WERI-Rb-1 (cell line): ENCODE results near the gene BRD7.
A peak's percentile ranks its signal among the peaks of the same experiment; 100 is the strongest.

Experiments used
- DNase-seq: peaks from one replicate; pipeline ENCODE4 v3.0.0-alpha.2; 2020
- H3K27ac ChIP-seq: fragments of 250-450 bp; sonication (Bioruptor Pico); 2 replicates; pipeline ENCODE4 v1.5.1; 2020; ENCODE audit warnings: mild to moderate bottlenecking, moderate library complexity
- H3K27me3 ChIP-seq: fragments of 250-450 bp; sonication (Bioruptor Pico); 2 replicates; pipeline ENCODE4 v1.5.1; 2021; ENCODE audit warnings: mild to moderate bottlenecking, low read depth, moderate library complexity; ENCODE audit not compliant: insufficient read depth, severe bottlenecking
- H3K36me3 ChIP-seq: fragments of 250-450 bp; sonication (Bioruptor Pico); 2 replicates; pipeline ENCODE4 v1.5.1; 2020; ENCODE audit warnings: mild to moderate bottlenecking, moderate library complexity
- H3K4me3 ChIP-seq: 2 replicates; pipeline ENCODE4 v1.5.1; 2011; ENCODE audit warnings: low read depth, mild to moderate bottlenecking, control low read depth, low read length
- H3K9me3 ChIP-seq: fragments of 250-450 bp; sonication (Bioruptor Pico); 2 replicates; pipeline ENCODE4 v1.5.1; 2021; ENCODE audit warnings: mild to moderate bottlenecking, moderate library complexity; ENCODE audit not compliant: severe bottlenecking
- TF ChIP-seq, protein P1 (sequence below): IDR thresholded peaks from 2 replicates; pipeline ENCODE4 v1.5.1; 2011; ENCODE audit warnings: low read depth, mild to moderate bottlenecking, control low read depth, inconsistent platforms, low read length

Gene BRD7

DNA sequence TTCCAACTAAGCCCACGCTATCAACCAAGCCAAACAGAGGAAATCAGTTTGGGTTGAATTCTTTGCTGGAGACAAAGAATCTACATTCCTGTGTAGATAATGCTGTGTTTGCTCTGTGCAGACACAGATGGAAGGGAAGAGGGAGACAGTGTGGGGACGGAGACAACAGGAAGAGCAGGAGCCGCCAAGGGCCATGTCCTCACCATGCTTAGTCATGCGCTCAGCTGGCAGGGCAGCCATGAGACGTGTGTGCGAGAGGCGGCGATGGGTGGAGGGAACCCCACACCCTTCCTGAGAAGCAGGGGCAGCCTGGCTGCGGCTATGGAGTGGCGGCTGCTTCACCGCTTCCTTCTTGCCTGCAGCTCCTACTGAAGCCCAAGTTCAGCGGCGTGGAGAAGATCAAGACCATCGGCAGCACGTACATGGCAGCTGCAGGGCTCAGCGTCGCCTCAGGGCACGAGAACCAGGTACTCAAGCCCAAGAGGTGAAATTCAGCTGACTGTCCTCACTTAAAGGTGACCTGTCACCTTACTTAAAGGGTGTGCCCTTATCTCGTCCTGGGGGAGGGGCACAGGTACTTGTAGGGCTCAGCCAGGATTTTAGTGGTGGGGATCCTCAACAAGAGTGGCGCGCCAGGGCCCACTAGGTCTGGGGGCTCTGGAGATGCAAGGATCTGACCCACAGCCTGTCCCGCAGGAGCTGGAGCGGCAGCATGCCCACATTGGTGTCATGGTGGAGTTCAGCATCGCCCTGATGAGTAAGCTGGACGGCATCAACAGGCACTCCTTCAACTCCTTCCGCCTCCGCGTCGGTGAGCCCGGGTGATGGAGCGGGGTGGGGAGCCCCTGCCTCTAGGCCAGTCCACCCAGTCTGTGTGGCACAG lies 55.0 kb downstream of the BRD7 start:
- H3K9me3 ChIP-seq: no peaks in the 10 kb centered on the region
- H3K27me3 ChIP-seq: no peaks in the 10 kb centered on the region
- DNase-seq: no peak
- no peak overlapping the region for H3K4me3 ChIP-seq
- TF ChIP-seq, protein P1, sequence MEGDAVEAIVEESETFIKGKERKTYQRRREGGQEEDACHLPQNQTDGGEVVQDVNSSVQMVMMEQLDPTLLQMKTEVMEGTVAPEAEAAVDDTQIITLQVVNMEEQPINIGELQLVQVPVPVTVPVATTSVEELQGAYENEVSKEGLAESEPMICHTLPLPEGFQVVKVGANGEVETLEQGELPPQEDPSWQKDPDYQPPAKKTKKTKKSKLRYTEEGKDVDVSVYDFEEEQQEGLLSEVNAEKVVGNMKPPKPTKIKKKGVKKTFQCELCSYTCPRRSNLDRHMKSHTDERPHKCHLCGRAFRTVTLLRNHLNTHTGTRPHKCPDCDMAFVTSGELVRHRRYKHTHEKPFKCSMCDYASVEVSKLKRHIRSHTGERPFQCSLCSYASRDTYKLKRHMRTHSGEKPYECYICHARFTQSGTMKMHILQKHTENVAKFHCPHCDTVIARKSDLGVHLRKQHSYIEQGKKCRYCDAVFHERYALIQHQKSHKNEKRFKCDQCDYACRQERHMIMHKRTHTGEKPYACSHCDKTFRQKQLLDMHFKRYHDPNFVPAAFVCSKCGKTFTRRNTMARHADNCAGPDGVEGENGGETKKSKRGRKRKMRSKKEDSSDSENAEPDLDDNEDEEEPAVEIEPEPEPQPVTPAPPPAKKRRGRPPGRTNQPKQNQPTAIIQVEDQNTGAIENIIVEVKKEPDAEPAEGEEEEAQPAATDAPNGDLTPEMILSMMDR: no peak
- no peak overlapping the region for H3K27ac ChIP-seq
- peaks cover 62% of the 10 kb centered on the region for H3K36me3 ChIP-seq

DNA sequence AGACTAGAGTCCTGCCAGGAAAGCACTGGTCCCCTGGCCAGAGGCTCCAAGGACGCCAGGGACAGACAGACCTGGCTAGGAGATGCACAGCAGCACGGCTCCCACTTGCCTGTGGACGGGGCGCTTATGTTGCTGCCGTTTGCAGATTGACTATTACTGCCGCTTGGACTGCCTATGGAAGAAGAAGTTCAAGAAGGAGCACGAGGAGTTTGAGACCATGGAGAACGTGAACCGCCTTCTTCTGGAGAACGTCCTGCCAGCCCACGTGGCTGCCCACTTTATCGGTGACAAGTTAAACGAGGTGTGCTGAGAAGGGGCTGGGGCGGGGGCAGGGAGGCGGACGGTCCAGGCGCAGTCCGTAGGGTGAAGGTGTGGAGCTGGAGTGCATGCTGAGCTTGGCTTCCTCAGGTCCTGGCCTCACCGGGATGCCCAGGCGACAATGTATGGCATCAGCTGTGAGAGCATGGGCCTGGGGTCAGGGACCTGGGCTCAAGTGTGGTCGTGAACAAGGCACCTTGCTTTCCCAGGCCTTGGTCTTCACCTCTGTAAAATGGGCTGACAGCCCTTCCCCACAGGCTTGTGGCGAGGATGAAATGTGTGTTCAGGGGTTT lies 56.8 kb downstream of the BRD7 start:
- Histone ChIP-seq H3K9me3 (no peaks in the 10 kb centered on the region), H3K36me3 (peaks cover 45% of the 10 kb centered on the region), H3K27me3 (no peaks in the 10 kb centered on the region), H3K4me3 (no peak overlapping the region), H3K27ac (no peak overlapping the region)
- no peak for DNase-seq
- TF ChIP-seq, protein P1: no peak

DNA sequence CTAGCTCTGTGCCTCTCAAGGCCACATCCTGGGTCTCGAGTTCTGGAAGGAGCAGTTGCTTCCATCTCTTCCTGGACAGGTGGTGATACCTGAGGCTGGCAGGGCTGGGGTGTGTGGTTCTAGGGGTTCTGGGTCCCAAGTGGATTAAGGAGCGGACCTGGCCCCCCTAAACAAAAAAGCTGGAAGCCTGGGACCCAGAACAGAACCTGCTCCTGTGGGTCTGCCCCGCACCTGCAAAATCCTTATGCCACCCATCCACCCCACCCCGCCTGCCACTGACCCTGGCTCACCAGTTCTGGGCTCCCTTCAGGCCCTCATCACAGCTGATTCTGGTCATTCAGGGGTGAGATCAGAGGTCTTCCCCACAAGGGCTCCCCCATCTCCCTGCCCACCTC lies 57.7 kb downstream of the BRD7 start:
- Histone ChIP-seq H3K36me3 (peaks cover 37% of the 10 kb centered on the region), H3K9me3 (no peaks in the 10 kb centered on the region)
- TF ChIP-seq, protein P1: no peak

DNA sequence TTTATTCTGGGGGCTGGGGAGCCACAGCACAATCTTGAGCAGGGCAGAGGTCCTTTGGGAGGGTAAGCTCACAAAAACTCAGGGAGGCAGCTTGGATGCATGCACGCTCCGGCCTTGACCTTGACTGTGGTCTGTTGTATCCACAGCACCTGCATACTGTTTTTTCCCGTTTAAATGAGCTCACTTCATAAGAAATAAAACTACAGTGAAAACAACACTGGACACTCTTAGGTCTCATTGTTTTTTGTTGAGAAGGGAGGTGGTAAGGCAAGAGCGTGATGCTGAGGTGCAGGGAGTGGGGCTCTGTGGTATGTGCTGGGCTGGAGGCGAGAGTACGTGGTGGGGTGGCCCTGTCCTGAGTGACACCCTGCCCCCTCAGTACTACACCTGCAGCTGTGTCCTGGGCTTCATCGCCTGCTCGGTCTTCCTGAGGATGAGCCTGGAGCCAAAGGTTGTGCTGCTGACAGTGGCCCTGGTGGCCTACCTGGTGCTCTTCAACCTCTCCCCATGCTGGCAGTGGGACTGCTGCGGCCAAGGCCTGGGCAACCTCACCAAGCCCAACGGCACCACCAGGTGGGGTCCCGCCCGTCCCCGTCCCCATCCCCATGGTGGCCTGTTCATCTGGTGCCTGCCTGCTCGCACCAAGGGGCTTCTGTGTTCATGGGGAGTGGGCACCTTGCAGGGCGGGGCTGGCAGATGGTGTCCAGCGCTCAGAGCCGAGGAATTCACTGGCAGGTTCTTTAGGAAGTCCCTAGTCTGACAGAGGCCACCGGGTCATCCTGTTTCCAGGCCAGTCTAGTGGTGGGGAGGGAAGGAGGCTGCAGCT lies 58.3 kb downstream of the BRD7 start:
- DNase-seq: no peak
- Histone ChIP-seq H3K36me3 (peaks cover 31% of the 10 kb centered on the region), H3K27me3 (no peaks in the 10 kb centered on the region), H3K4me3 (no peak overlapping the region), H3K9me3 (no peaks in the 10 kb centered on the region), H3K27ac (peak overlapping the region; percentile 14; the same call in 1 of the 2 replicates)
- TF ChIP-seq, protein P1: 0 out of 2 replicates have a peak, but pooled peaks have one; percentile 6

More for the DNA sequence above, 57.7 kb downstream of the BRD7 start:
- no peak overlapping the region for H3K4me3 ChIP-seq
- H3K27me3 ChIP-seq: no peaks in the 10 kb centered on the region
- DNase-seq: no peak
- H3K27ac ChIP-seq: no peak overlapping the region

DNA sequence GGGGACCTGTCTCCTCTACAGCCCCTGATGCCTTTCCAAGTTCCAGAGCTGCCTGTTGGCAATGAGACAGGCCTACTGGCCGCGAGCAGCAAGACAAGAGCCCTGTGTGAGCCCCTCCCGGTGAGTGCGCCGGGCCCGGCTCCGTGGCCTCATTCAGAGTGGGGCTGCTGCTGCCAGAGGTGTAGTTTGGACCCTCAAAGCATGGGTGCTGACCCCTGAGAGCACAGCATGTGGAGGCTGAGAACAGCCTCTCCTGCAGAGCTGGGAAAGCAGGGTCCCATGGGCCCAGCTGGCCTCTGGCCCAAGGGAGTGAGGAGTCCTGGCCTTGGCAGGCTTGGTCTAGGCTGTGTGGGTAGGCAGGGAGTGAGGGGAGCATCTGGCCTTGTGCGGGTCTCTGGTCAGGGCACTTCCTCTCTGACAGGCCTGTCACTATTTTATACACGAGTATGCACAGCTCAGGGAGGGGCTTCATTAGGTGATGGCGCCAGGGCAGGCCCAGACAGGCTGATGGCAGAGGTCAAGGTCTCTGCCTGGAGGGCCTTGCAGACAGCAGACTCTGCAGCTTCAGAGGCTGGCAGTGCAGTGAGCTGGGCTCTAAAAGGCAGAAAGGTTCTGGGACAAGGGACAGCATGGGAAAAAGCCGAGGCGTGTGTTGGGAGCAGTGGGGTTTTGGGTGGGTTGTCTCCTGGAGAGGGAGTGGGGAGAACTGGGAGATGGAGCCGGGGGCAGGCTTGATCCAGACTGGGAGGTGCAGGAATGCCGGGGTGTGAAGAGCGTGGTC lies 59.1 kb downstream of the BRD7 start:
- Histone ChIP-seq H3K9me3 (no peaks in the 10 kb centered on the region), H3K27ac (peak overlapping the region; percentile 14), H3K27me3 (no peaks in the 10 kb centered on the region), H3K4me3 (no peak overlapping the region), H3K36me3 (peaks cover 23% of the 10 kb centered on the region)
- DNase-seq: no peak
- TF ChIP-seq, protein P1: no peak
